HG02678 (cell line): ENCODE results near the gene GRIN3A.
"Not testable (repeated sequence)": the region's sequence is repeated elsewhere in the genome, so short reads cannot be mapped to it uniquely, and the experiment has no call there.

Experiments used
- ATAC-seq: cut with Tn5 transposase; IDR thresholded peaks from one replicate; pipeline ENCODE4 v1.9.1; 2021; ENCODE audit warnings: mild to moderate bottlenecking, moderate library complexity; ENCODE audit not compliant: unreplicated experiment

The GRIN3A gene

GRCh38 chr9:101635473-101635872 is 103.0 kb downstream of the GRIN3A start:
- ATAC-seq: no peak

- no peak for ATAC-seq
Measured at GRCh38 chr9:101634741-101635409, 103.6 kb downstream of the GRIN3A start.

GRCh38 chr9:101632611-101633010 is 105.8 kb downstream of the GRIN3A start:
- no peak for ATAC-seq

GRCh38 chr9:101631892-101632291 is 106.6 kb downstream of the GRIN3A start:
- ATAC-seq: no peak

GRCh38 chr9:101629636-101630035 is 108.8 kb downstream of the GRIN3A start:
- ATAC-seq: no peak

- no peak for ATAC-seq
Measured at GRCh38 chr9:101628173-101628572, 110.3 kb downstream of the GRIN3A start.

GRCh38 chr9:101626295-101626694 is 112.2 kb downstream of the GRIN3A start:
- ATAC-seq: no peak

- ATAC-seq: no peak
Measured at GRCh38 chr9:101625876-101626275, 112.6 kb downstream of the GRIN3A start.

- ATAC-seq: no peak
Measured at GRCh38 chr9:101620452-101620851, 118.0 kb downstream of the GRIN3A start.

- peak; percentile 51 for ATAC-seq
Measured at GRCh38 chr9:101618698-101619097, 119.7 kb downstream of the GRIN3A start.

GRCh38 chr9:101605547-101605946 is 132.9 kb downstream of the GRIN3A start:
- ATAC-seq: no peak

- ATAC-seq: no peak
Measured at GRCh38 chr9:101604296-101604695, 134.2 kb downstream of the GRIN3A start.

GRCh38 chr9:101601904-101602765 is 136.3 kb downstream of the GRIN3A start:
- peak; percentile 61 for ATAC-seq

GRCh38 chr9:101594796-101595195 is 143.7 kb downstream of the GRIN3A start, which contains the start of gene PPP3R2:
Gene PPP3R2 (minus strand): TSS chr9:101594969. CDS start chr9:101594921, 48 bp downstream.
- no peak for ATAC-seq

GRCh38 chr9:101593345-101593744 is 145.1 kb downstream of the GRIN3A start:
- ATAC-seq: no peak

- ATAC-seq: no peak
Measured at GRCh38 chr9:101592788-101593187, 145.7 kb downstream of the GRIN3A start.

GRCh38 chr9:101591787-101592446 is 146.5 kb downstream of the GRIN3A start:
- no peak for ATAC-seq

- ATAC-seq: no peak
Measured at GRCh38 chr9:101590901-101591300, 147.5 kb downstream of the GRIN3A start.

GRCh38 chr9:101590074-101590473 is 148.4 kb downstream of the GRIN3A start:
- not testable (repeated sequence) for ATAC-seq

- ATAC-seq: no peak
Measured at GRCh38 chr9:101587332-101588043, 151.0 kb downstream of the GRIN3A start.

GRCh38 chr9:101586651-101587050 is 151.8 kb downstream of the GRIN3A start:
- ATAC-seq: peak; percentile 81
